KOPT-K1 (cell line): ENCODE results near the gene SORL1.

ENCODE experiments used
- H3K27ac ChIP-seq: fragments of 200-600 bp; sonication (generic); 2 replicates; pipeline ENCODE4 v1.5.1; 2016; ENCODE audit warnings: antibody characterized with exemption, mild to moderate bottlenecking, low read depth, low read length; ENCODE audit not compliant: poor library complexity, severe bottlenecking
- H3K36me3 ChIP-seq: fragments of 200-600 bp; sonication (generic); 2 replicates; pipeline ENCODE4 v1.5.1; 2017; ENCODE audit warnings: antibody characterized with exemption, mild to moderate bottlenecking, low read length, moderate library complexity; ENCODE audit not compliant: insufficient read depth
- H3K9me3 ChIP-seq: fragments of 200-600 bp; sonication (generic); 2 replicates; pipeline ENCODE4 v1.5.1; 2017; ENCODE audit warnings: antibody characterized with exemption, low read length, mild to moderate bottlenecking; ENCODE audit not compliant: insufficient read depth, poor library complexity, severe bottlenecking

The SORL1 gene

DNA sequence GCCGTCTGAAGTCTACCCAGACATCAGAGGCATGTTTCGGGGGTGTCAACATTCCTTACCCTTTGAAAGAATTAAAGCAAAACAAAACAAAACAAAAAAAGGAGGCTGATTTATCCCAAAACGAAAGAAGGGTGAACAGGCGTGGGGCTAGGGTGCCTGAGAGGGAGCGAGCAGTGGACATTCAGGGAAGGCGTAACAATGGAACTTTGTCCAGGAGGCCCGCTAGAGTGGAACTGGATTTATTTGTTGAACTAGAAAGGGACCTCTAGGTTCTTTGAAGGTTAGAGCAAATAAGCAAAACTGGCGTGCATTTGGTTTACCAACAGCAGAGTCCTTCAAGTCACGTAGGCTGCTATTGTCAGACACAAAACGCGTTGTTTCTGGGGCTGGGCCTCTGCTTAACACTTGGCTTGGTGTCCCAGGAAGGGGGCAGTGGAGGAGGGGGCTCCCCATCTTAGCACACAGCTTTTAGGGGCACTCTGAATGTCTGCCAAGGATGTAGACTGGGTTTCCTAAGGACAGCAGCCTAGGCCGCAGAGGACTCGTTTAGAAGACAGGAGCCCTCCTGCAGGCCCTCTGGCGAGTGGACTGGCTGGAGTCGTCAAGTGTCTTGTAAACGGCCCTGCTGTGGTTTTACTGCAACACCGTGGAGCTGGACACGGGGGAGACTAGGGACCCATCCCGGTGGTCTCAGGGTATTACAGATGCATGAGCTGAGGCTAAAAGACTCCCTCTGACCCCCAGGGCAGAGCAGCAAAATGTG lies 204.4 kb downstream of the SORL1 start:
- H3K9me3 ChIP-seq = no peaks in the 10 kb centered on the region
- H3K27ac ChIP-seq = no peak overlapping the region
- no peaks in the 10 kb centered on the region for H3K36me3 ChIP-seq

GRCh38 chr11:121657146-121657545 lies 205.0 kb downstream of the SORL1 start:
- no peaks in the 10 kb centered on the region for H3K36me3 ChIP-seq
- H3K27ac ChIP-seq = no peak overlapping the region
- no peaks in the 10 kb centered on the region for H3K9me3 ChIP-seq

- Histone ChIP-seq H3K9me3 (no peaks in the 10 kb centered on the region), H3K36me3 (no peaks in the 10 kb centered on the region), H3K27ac (no peak overlapping the region)
These were observed 207.7 kb downstream of the SORL1 start for GRCh38 chr11:121659811-121660210.

DNA sequence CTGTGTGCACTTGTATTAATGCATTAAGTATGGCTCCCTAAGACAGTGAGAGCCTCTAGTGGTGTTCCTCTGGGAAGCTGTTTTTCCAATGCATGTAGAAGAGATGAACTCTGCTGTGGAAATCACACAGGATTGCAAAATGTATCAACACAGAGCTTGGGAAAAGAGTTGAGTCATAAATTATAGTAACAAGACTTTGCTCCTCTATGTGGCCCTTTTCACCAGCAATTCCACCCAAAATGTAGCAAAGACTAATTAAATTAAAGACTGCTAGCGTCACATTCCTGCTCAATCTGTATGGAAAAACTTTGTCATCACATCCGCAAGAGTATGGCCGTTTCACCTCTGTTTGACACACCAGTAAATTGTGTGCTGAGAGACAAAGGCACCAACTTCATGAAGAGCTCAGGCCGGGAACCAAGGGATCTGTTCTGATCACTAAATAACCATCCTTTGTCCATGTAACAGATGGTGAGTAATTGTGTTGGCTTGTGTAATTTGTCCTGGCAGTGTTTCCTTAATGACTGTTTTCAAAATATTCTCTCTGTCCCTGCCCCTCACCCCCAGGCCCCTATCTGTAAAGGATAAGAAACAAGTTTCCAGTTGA lies 209.9 kb downstream of the SORL1 start:
- H3K36me3 ChIP-seq = no peaks in the 10 kb centered on the region
- no peak overlapping the region for H3K27ac ChIP-seq

DNA sequence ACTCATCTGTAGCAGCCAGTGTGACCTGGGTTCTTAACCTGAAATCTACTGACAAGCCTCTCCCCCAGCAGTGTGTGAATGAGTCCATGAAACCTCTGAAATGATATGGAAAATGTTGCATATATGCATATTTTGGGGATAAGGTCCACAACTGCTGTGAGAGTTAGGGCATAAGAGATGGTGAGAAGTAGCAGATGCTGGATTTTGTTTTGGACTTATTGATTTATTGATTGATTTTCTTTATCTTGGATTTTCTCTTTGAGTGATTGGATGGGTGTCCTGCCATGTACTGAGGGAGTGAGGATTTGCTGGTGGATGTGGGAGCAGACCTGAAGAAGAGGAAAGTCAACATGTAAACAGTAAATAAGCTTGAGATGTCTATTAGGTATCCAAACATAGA lies 212.0 kb downstream of the SORL1 start:
- Histone ChIP-seq H3K9me3 (no peaks in the 10 kb centered on the region), H3K36me3 (no peaks in the 10 kb centered on the region), H3K27ac (no peak overlapping the region)

More for the DNA sequence above, 209.9 kb downstream of the SORL1 start:
- no peaks in the 10 kb centered on the region for H3K9me3 ChIP-seq

GRCh38 chr11:121665206-121665838 lies 213.2 kb downstream of the SORL1 start:
- Histone ChIP-seq H3K9me3 (no peaks in the 10 kb centered on the region), H3K27ac (no peak overlapping the region), H3K36me3 (no peaks in the 10 kb centered on the region)

GRCh38 chr11:121667836-121668235 lies 215.7 kb downstream of the SORL1 start:
- no peaks in the 10 kb centered on the region for H3K9me3 ChIP-seq
- H3K27ac ChIP-seq = no peak overlapping the region
- H3K36me3 ChIP-seq = no peaks in the 10 kb centered on the region

- no peak overlapping the region for H3K27ac ChIP-seq
These were observed 217.3 kb downstream of the SORL1 start for GRCh38 chr11:121669422-121669821.

DNA sequence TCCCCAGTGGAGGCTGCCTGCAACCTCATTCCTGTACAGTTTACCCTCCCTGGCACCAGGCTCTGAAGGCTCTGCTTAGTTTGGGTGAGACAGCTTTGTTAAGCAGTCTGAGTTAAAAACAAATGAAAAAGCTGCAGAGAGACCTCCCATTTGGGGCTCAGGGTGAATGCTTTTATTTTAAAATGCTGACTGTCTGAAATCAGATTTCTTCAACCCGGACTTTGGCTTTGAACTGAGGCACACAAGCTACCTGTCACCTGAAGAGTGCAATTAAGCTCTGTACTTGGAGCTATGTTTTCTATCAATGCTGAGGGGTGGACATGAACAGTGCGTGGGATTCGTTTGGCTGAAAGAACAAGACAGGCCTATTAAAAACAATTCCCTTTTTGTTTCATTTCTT lies 218.2 kb downstream of the SORL1 start:
- H3K36me3 ChIP-seq = no peaks in the 10 kb centered on the region
- no peaks in the 10 kb centered on the region for H3K9me3 ChIP-seq
- H3K27ac ChIP-seq = no peak overlapping the region

More at GRCh38 chr11:121669422-121669821, 217.3 kb downstream of the SORL1 start:
- H3K9me3 ChIP-seq = no peaks in the 10 kb centered on the region
- no peaks in the 10 kb centered on the region for H3K36me3 ChIP-seq

GRCh38 chr11:121670805-121671282 lies 218.7 kb downstream of the SORL1 start:
- Histone ChIP-seq H3K36me3 (no peaks in the 10 kb centered on the region), H3K9me3 (no peaks in the 10 kb centered on the region), H3K27ac (no peak overlapping the region)

DNA sequence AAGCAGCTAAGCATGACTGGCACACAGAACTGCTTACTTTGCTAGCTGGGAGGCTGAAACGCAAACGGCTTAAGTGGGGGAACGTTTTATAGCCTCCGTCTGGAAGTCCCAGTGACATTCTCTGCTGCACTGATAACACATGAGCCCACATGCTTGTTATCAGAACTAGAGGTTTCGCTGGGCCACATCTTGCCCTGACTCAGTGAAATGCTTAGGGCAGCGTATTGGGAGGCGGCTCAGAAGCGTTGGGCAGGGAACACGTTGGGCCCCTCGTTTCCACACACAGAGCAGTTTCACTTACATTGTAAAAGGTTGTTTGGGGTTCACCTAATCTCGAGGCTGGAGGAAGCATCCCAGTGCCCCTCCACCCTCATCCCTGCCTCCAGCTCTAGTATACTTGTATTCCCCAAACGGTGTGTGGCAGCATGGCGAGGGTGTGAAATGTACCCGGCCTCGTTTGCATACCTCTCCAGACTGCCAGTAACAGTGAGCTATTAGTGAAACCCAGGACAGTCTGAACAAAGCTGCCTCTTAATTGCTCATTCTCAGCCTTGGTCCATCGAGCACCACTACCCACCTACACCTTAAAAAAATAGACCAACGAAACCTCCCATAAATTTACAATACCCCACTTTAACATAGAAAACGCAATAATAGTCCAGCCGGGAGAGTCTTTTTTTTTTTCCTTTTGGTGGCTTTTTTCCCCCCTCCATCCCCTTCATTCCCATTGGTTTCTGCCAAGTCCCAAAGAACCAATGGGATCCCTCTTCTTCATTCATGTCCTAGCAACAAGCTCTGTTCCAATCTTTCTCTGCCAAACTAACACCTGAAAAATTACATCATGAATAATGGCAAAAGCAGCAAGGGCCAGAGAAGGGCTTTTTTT lies 219.4 kb downstream of the SORL1 start:
- H3K27ac ChIP-seq = no peak overlapping the region
- no peaks in the 10 kb centered on the region for H3K9me3 ChIP-seq
- H3K36me3 ChIP-seq = no peaks in the 10 kb centered on the region

- no peak overlapping the region for H3K27ac ChIP-seq
- H3K36me3 ChIP-seq = no peaks in the 10 kb centered on the region
- no peaks in the 10 kb centered on the region for H3K9me3 ChIP-seq
These were observed 220.7 kb downstream of the SORL1 start for GRCh38 chr11:121672630-121673487.

DNA sequence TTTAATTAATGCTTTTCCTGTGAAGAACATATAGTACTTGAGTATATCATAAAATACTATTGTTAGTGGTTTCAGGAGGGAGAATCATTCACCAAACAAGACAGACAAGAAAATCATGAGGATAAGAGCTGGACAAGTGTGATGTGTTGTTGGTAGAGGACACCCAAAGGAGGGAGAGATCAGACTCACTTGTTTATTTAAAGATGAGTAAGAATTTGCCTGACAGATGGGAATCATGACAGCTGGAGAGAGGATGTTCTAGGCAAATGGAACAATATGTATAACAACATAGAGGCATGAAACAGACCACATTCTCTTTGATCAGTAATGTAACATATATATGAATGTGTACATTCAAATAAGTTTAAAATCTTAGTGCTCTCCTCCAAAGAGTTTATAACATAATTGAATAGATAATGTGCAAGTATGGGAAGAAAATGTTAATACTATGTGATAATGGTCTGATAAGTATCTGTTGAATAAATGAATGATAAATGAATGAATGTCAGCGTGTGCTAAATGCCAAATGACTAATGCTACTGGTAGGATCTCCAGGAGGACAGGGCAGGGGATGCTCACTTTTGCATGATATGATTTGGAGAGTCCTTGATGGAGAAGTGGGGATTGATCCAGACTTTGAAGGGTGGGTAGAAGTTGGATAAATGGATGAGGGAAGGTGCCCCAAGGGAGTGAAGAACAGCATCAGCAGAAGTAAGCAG lies 229.6 kb downstream of the SORL1 start:
- Histone ChIP-seq H3K9me3 (no peaks in the 10 kb centered on the region), H3K27ac (no peak overlapping the region)

More for the DNA sequence above, 229.6 kb downstream of the SORL1 start:
- H3K36me3 ChIP-seq = no peaks in the 10 kb centered on the region
